NB4 (cell line): Measurements from ENCODE around the gene ADPRS.

Source experiments
- DNase-seq: peaks from one replicate; pipeline ENCODE4 v3.0.0; 2010; ENCODE audit warnings: low read depth
- H3K4me3 ChIP-seq: one replicate; pipeline ENCODE4 v1.5.1; 2011; ENCODE audit warnings: mild to moderate bottlenecking, low read depth, low read length, moderate library complexity
- CTCF ChIP-seq: IDR thresholded peaks from one replicate; pipeline ENCODE4 v1.5.1; 2012; ENCODE audit warnings: low read depth, low read length
- MAX ChIP-seq: IDR thresholded peaks from 2 replicates; pipeline ENCODE4 v1.6.1; 2011; ENCODE audit warnings: low read depth, low read length
- MYC ChIP-seq: IDR thresholded peaks from 2 replicates; pipeline ENCODE4 v1.6.1; 2011; ENCODE audit warnings: low read depth, low read length
- POLR2A ChIP-seq: IDR thresholded peaks from 2 replicates; pipeline ENCODE4 v1.6.1; 2011; ENCODE audit warnings: mild to moderate bottlenecking; ENCODE audit not compliant: insufficient read length; ENCODE audit errors: extremely low read depth

The ADPRS gene

GRCh38 chr1:36088577-36089392 lies at the start of gene ADPRS:
TSS of gene ADPRS (plus strand) at chr1:36088892. CDS start at chr1:36088905, 13 bp downstream.
- TF ChIP-seq CTCF (peak; percentile 77), POLR2A (peak; percentile 82), MYC (peak; percentile 81), MAX (peak; percentile 80)
- DNase-seq: peak; percentile 92
- peak within 1 kb of the TSS; percentile 85 for H3K4me3 ChIP-seq

GRCh38 chr1:36040238-36040637 lies 48.5 kb upstream of the ADPRS start:
- no peak for DNase-seq
- TF ChIP-seq POLR2A: no peak
- TF ChIP-seq MAX: no peak
- no peak for TF ChIP-seq CTCF
- no peak for TF ChIP-seq MYC
- H3K4me3 ChIP-seq: no peak overlapping the region

GRCh38 chr1:36051821-36052220 lies 36.9 kb upstream of the ADPRS start:
- no peak overlapping the region for H3K4me3 ChIP-seq
- TF ChIP-seq MYC (no peak), MAX (no peak), POLR2A (no peak), CTCF (no peak)
- DNase-seq: no peak

- no peak for TF ChIP-seq MYC
- TF ChIP-seq MAX: no peak
- TF ChIP-seq POLR2A: no peak
- no peak for TF ChIP-seq CTCF
- no peak for DNase-seq
- no peak overlapping the region for H3K4me3 ChIP-seq
These were observed 34.7 kb upstream of the ADPRS start for GRCh38 chr1:36053978-36054377.

GRCh38 chr1:36055706-36056105 lies 33.0 kb upstream of the ADPRS start:
- peak; percentile 50 for DNase-seq
- H3K4me3 ChIP-seq: no peak overlapping the region
- TF ChIP-seq POLR2A (no peak), CTCF (no peak), MYC (no peak), MAX (no peak)
